ENCODE measurements around the gene PDZD11.

GRCh38 chrX:70254909-70255308, 34.8 kb downstream of the PDZD11 start:
- TF ChIP-seq CTCF (IDR thresholded peaks at IDR 0.05; ENCODE audit: insufficient read depth, low read length, poor library complexity, severe bottlenecking) (no peak), EZH2phosphoT487 (conservative IDR thresholded peaks at IDR 0.05; ENCODE audit: low read length) (no peak)
